ENCODE data around the gene THRA.
"Not testable (repeated sequence)": the region's sequence is repeated elsewhere in the genome, so short reads cannot be mapped to it uniquely, and the experiment has no call there.

The THRA gene

GRCh38 chr17:40113907-40114245, 51.1 kb downstream of the THRA start:
- DNase-seq: no peak

- no peak for DNase-seq
Measured at GRCh38 chr17:40115101-40115436, 52.3 kb downstream of the THRA start.

- DNase-seq: peak; percentile 84 to 86
Measured at GRCh38 chr17:40121181-40122135, 58.7 kb downstream of the THRA start, which contains the start of gene MSL1. TSS of gene MSL1 (plus strand) at chr17:40121971. CDS start at chr17:40122613, 642 bp downstream.

GRCh38 chr17:40122136-40122998, 59.6 kb downstream of the THRA start:
- no peak for DNase-seq

- peak; percentile 64 to 70 for DNase-seq
Measured at GRCh38 chr17:40122999-40123810, 60.4 kb downstream of the THRA start.

GRCh38 chr17:40123811-40124114, 61.0 kb downstream of the THRA start:
- DNase-seq: no peak

- DNase-seq: no peak
Measured at GRCh38 chr17:40124279-40125141, 61.7 kb downstream of the THRA start.

GRCh38 chr17:40129498-40129897, 66.7 kb downstream of the THRA start:
- no peak for DNase-seq

GRCh38 chr17:40130352-40131042, 67.7 kb downstream of the THRA start:
- DNase-seq: no peak

DNA sequence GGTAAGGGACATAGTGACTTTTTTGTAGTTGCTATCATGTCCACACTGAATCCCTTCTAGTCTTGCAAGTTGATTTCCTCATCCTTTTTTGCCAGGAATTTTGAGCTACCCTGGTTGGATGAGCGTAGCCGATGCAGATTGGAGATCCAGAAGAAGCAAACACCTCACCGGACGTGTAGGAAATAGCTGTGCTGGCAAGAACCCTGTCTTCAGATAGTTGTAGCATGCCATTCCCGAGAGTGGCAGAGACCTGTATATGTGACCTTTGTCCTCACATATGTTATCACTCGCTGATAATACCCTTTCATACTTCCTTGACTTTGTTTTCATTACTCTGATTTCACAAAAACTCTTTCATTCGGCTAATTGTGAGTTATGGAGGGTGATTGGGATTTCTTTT, 71.4 kb downstream of the THRA start:
- no peak for DNase-seq

DNA sequence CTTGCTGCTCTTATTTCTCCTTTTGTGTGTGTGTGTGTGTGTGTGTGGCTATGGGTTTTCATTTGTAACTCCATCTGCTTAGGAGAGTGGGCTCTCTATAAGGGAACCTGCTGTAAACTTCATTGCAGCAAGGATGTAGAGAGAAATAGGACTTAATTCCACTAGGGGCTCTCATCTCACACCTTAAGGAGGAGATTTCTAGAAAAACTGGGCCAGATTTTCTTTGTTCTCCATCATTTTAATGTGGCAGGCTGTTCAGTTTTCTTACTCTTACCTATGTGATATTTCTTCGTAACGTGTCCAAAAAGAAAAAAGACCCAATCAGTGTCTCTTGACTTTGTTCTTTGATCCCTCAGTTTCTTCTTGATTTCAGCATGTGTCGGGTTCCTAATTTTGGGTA, 73.1 kb downstream of the THRA start:
- DNase-seq: no peak

GRCh38 chr17:40139566-40140058, 76.8 kb downstream of the THRA start:
- peak in 1 of 2 experiments; percentile 24 for DNase-seq

- DNase-seq: not testable (repeated sequence)
Measured at GRCh38 chr17:40143166-40143565, 80.4 kb downstream of the THRA start.

Data from activated CD4-positive, alpha-beta T cell treated with anti-CD3 and anti-CD28 coated beads, Interleukin-2, amount 50 U/mL, for 48 hours (primary cell).